ENCODE results near the gene HMGB4. TPM values are rescaled to one million over a fixed set of nuclear protein-coding genes. Genes with fewer than 3 reads are reported as not detected.

Gene HMGB4
- not detected in 2 replicates for total RNA-seq
- long read RNA-seq = 0 reads

- Mint-ChIP-seq H3K9me3 (no peaks in the 10 kb centered on the region), H3K4me3 (no peak within 1 kb of the TSS), H3K27me3 (ENCODE audit: low read depth) (no peaks in the 10 kb centered on the region), H3K4me1 (no peaks in the 10 kb centered on the region), H3K36me3 (ENCODE audit: low read depth) (no peaks in the 10 kb centered on the region), H3K27ac (ENCODE audit: unreplicated experiment) (no peak within 1 kb of the TSS)
- DNase-seq (ENCODE audit: low read depth, low spot score) = no peak
- TF ChIP-seq CTCF (conservative IDR thresholded peaks at IDR 0.05) = no peak
These were observed at the start of gene HMGB4 for GRCh38 chr1:33863779-33864178. TSS of gene HMGB4 (plus strand) at chr1:33864079. CDS start at chr1:33864192, 113 bp downstream.

GRCh38 chr1:33814166-33814565 is 49.7 kb upstream of the HMGB4 start:
- H3K36me3 Mint-ChIP-seq (ENCODE audit: low read depth) = no peaks in the 10 kb centered on the region
- H3K9me3 Mint-ChIP-seq = no peaks in the 10 kb centered on the region
- no peak overlapping the region for H3K4me3 Mint-ChIP-seq
- no peak overlapping the region for H3K27ac Mint-ChIP-seq (ENCODE audit: unreplicated experiment)
- H3K27me3 Mint-ChIP-seq (ENCODE audit: low read depth) = peaks cover 22% of the 10 kb centered on the region
- no peak for DNase-seq (ENCODE audit: low read depth, low spot score)
- TF ChIP-seq CTCF (conservative IDR thresholded peaks at IDR 0.05) = no peak
- no peaks in the 10 kb centered on the region for H3K4me1 Mint-ChIP-seq

- DNase-seq (ENCODE audit: low read depth, low spot score) = no peak
- no peaks in the 10 kb centered on the region for H3K36me3 Mint-ChIP-seq (ENCODE audit: low read depth)
- TF ChIP-seq CTCF (conservative IDR thresholded peaks at IDR 0.05) = no peak
- H3K9me3 Mint-ChIP-seq = no peaks in the 10 kb centered on the region
- H3K27me3 Mint-ChIP-seq (ENCODE audit: low read depth) = peaks cover 22% of the 10 kb centered on the region
- H3K4me1 Mint-ChIP-seq = no peaks in the 10 kb centered on the region
- no peak overlapping the region for H3K27ac Mint-ChIP-seq (ENCODE audit: unreplicated experiment)
- H3K4me3 Mint-ChIP-seq = no peak overlapping the region
These were observed 48.8 kb upstream of the HMGB4 start for GRCh38 chr1:33815061-33815460.

GRCh38 chr1:33818071-33818470 is 45.8 kb upstream of the HMGB4 start:
- H3K27ac Mint-ChIP-seq (ENCODE audit: unreplicated experiment) = no peak overlapping the region
- H3K36me3 Mint-ChIP-seq (ENCODE audit: low read depth) = no peaks in the 10 kb centered on the region
- no peak for DNase-seq (ENCODE audit: low read depth, low spot score)
- TF ChIP-seq CTCF (conservative IDR thresholded peaks at IDR 0.05) = no peak
- peaks cover 18% of the 10 kb centered on the region for H3K27me3 Mint-ChIP-seq (ENCODE audit: low read depth)
- no peaks in the 10 kb centered on the region for H3K4me1 Mint-ChIP-seq
- H3K9me3 Mint-ChIP-seq = no peaks in the 10 kb centered on the region
- no peak overlapping the region for H3K4me3 Mint-ChIP-seq

- Mint-ChIP-seq H3K36me3 (ENCODE audit: low read depth) (no peaks in the 10 kb centered on the region), H3K4me3 (no peak overlapping the region), H3K9me3 (no peaks in the 10 kb centered on the region), H3K4me1 (no peaks in the 10 kb centered on the region), H3K27me3 (ENCODE audit: low read depth) (peaks cover 10% of the 10 kb centered on the region), H3K27ac (ENCODE audit: unreplicated experiment) (no peak overlapping the region)
- TF ChIP-seq CTCF (conservative IDR thresholded peaks at IDR 0.05) = no peak
- DNase-seq (ENCODE audit: low read depth, low spot score) = no peak
These were observed 44.5 kb upstream of the HMGB4 start for GRCh38 chr1:33819290-33819912.
